ENCODE measurements around the gene SMAD3. TPM values are rescaled to one million over a fixed set of nuclear protein-coding genes. Genes with fewer than 3 reads are reported as not detected.

Gene SMAD3
- total and polyA plus RNA-seq, 2 of the 8 experiments (the other 6 are each of a cell fraction or from before 2014, with no cell fraction given), result 10.1 to 12.4 TPM

GRCh38 chr15:67152429-67152828, 87.0 kb downstream of the SMAD3 start:
- no peak for TF ChIP-seq YY1 (IDR thresholded peaks at IDR 0.05; ENCODE audit: low read depth, low read length)
- TF ChIP-seq CTCF (IDR thresholded peaks at IDR 0.05; ENCODE audit: control extremely low read depth in 1 of 3, insufficient read depth in 1 of 3, low read depth in 1 of 3, low read length in 3 of 3), result no peak
- TF ChIP-seq MAX (IDR thresholded peaks at IDR 0.05), result no peak
- TF ChIP-seq CREB1 (IDR thresholded peaks at IDR 0.05), result no peak
- no peak for TF ChIP-seq TAF7 (optimal IDR thresholded peaks at IDR 0.05; ENCODE audit: borderline replicate concordance, low read depth, low read length)
- TF ChIP-seq POU5F1 (IDR thresholded peaks at IDR 0.05; ENCODE audit: low read depth, low read length), result no peak
- no peak for TF ChIP-seq TEAD4 (IDR thresholded peaks at IDR 0.05; ENCODE audit: low read depth, low read length)
- TF ChIP-seq TCF12 (IDR thresholded peaks at IDR 0.05; ENCODE audit: low read depth, low read length), result no peak
- TF ChIP-seq BACH1 (IDR thresholded peaks at IDR 0.05; ENCODE audit: low read length), result no peak
- Histone ChIP-seq H3K27ac (ENCODE audit: low read depth, low read length) (no peak overlapping the region), H2BK5ac (ENCODE audit: low read depth, low read length) (no peak overlapping the region), H3K36me3 (ENCODE audit: control insufficient read depth in 2 of 4, insufficient read depth in 4 of 4, low read length in 3 of 4) (no peaks in the 10 kb centered on the region), H2AFZ (ENCODE audit: low read length) (no peak overlapping the region), H2BK15ac (ENCODE audit: low read length) (no peak overlapping the region), H3K23ac (ENCODE audit: insufficient read length) (no peak overlapping the region), H3K27me3 (replicated peaks in 1 of 4; ENCODE audit: control insufficient read depth in 3 of 4, extremely low read depth in 1 of 4, insufficient read depth in 3 of 4, low read length in 3 of 4) (no peaks in the 10 kb centered on the region; a peak in 2 of 7 replicates), H3K79me1 (ENCODE audit: low read depth, low read length) (no peaks in the 10 kb centered on the region; the same call in 1 of the 2 replicates), H4K8ac (ENCODE audit: extremely low read depth, insufficient read depth, low read length) (no peak overlapping the region), H3K14ac (ENCODE audit: insufficient read length) (no peak overlapping the region), H3K23me2 (ENCODE audit: low read depth, low read length) (no peaks in the 10 kb centered on the region), H2BK20ac (ENCODE audit: low read length) (peak overlapping the region; percentile 23; the same call in 1 of the 2 replicates), H3K4me3 (ENCODE audit: extremely low read depth in 1 of 4, insufficient read depth in 2 of 4, low read depth in 3 of 4, low read length in 4 of 4) (no peak overlapping the region), H4K91ac (replicated peaks; ENCODE audit: insufficient read length, low read length) (no peak overlapping the region), H4K5ac (ENCODE audit: insufficient read length, low read depth, low read length) (no peak overlapping the region), H3K56ac (replicated peaks; ENCODE audit: insufficient read length, low read depth, low read length) (no peak overlapping the region), H3K79me2 (ENCODE audit: control insufficient read depth in 1 of 2, insufficient read depth in 2 of 2, low read length in 2 of 2) (peaks cover 0 to 3% of the 10 kb centered on the region in 2 experiments; a peak in 2 of 4 replicates), H3K4ac (replicated peaks; ENCODE audit: insufficient read length, low read depth, low read length) (no peak overlapping the region), H3K4me1 (replicated peaks in 1 of 4; ENCODE audit: control insufficient read depth in 3 of 4, insufficient read depth in 4 of 4, low read length in 3 of 4) (peaks cover 11 to 34% (median 22%) of the 10 kb centered on the region in 4 experiments), H3K18ac (ENCODE audit: extremely low read depth, low read length) (no peak overlapping the region; the same call in 1 of the 2 replicates), H2BK120ac (replicated peaks; ENCODE audit: low read depth, low read length) (no peak overlapping the region), H3K4me2 (ENCODE audit: insufficient read depth in 1 of 2, low read depth in 2 of 2, low read length in 2 of 2) (no peak overlapping the region), H4K20me1 (replicated peaks in 1 of 2; ENCODE audit: control insufficient read depth in 1 of 2, insufficient read depth in 2 of 2, low read length in 2 of 2) (no peaks in the 10 kb centered on the region), H2AK5ac (ENCODE audit: low read depth, low read length) (peak overlapping the region; percentile 61; the same call in 1 of the 2 replicates), H3K9me3 (ENCODE audit: insufficient read depth in 2 of 2, low read depth in 1 of 2, low read length in 1 of 2) (no peaks in the 10 kb centered on the region), H2BK12ac (ENCODE audit: low read depth, low read length) (no peak overlapping the region), H3K9ac (replicated peaks in 1 of 4; ENCODE audit: extremely low read depth in 1 of 4, low read depth in 3 of 4, low read length in 3 of 4) (no peak overlapping the region)
- 63% methylated on average over 1 of the region's 1 CpG; no CpG with 5 or more reads in 1 of the 2 experiments for WGBS, 2 experiments (ENCODE audit: extremely low coverage in 1 of 2, insufficient coverage in 1 of 2, insufficient read length in 1 of 2, insufficient replicate concordance in 2 of 2, low coverage in 1 of 2, low lambda C conversion rate in 2 of 2, missing lambda C conversion rate in 1 of 2)
- POLR2A ChIA-PET (ENCODE audit: partially characterized antibody), result interaction anchor here (0.7 to 1.1 kb wide), 3 partner anchors 9 to 122 kb away, joined by 3 to 4 read pairs (median 3); no protein-coding TSS in a partner anchor
- FAIRE-seq (no peak), DNase-seq (ENCODE audit: low read depth in 1 of 2, low spot score in 2 of 2) (no peak)
- CTCF ChIA-PET (ENCODE audit: partially characterized antibody), result interaction anchor here (1.4 kb wide), 1 partner anchor 9 kb away, joined by 3 read pairs; no protein-coding TSS in a partner anchor

Measured in H1 (cell line).